WTC11 (cell line): ENCODE results near the gene KANTR.

Experiments
- CREM ChIP-seq: sonication (generic); formaldehyde crosslinking; IDR thresholded peaks from 2 replicates; pipeline ENCODE4 v1.8.1; 2022; ENCODE audit warnings: mild to moderate bottlenecking, missing genetic modification reagents, moderate library complexity
- ESRRA ChIP-seq: sonication (generic); formaldehyde crosslinking; IDR thresholded peaks from 2 replicates; pipeline ENCODE4 v1.8.1; 2022; ENCODE audit warnings: mild to moderate bottlenecking, missing genetic modification reagents, borderline replicate concordance
- SP1 ChIP-seq: sonication (generic); formaldehyde crosslinking; conservative IDR thresholded peaks from 2 replicates; pipeline ENCODE4 v1.8.1; 2022; ENCODE audit warnings: missing genetic modification reagents
- ZNF121 ChIP-seq: sonication (generic); formaldehyde crosslinking; IDR thresholded peaks from 2 replicates; pipeline ENCODE4 v1.8.0; 2023; ENCODE audit warnings: missing genetic modification reagents
- TF ChIP-seq, protein P1 (sequence below): fragments of 200-600 bp; IDR thresholded peaks from 2 replicates; pipeline ENCODE4 v1.8.0; 2022; ENCODE audit warnings: antibody characterized with exemption
- TF ChIP-seq, protein P2 (sequence below): sonication (generic); formaldehyde crosslinking; IDR thresholded peaks from 2 replicates; pipeline ENCODE4 v1.8.1; 2022; ENCODE audit warnings: low read depth, missing genetic modification reagents, borderline replicate concordance
- TF ChIP-seq, protein P3 (sequence below): fragments of 250-450 bp; sonication (Bioruptor Pico); IDR thresholded peaks from 2 replicates; pipeline ENCODE4 v2.1.2; 2022; ENCODE audit warnings: mild to moderate bottlenecking, moderate library complexity

DNA sequence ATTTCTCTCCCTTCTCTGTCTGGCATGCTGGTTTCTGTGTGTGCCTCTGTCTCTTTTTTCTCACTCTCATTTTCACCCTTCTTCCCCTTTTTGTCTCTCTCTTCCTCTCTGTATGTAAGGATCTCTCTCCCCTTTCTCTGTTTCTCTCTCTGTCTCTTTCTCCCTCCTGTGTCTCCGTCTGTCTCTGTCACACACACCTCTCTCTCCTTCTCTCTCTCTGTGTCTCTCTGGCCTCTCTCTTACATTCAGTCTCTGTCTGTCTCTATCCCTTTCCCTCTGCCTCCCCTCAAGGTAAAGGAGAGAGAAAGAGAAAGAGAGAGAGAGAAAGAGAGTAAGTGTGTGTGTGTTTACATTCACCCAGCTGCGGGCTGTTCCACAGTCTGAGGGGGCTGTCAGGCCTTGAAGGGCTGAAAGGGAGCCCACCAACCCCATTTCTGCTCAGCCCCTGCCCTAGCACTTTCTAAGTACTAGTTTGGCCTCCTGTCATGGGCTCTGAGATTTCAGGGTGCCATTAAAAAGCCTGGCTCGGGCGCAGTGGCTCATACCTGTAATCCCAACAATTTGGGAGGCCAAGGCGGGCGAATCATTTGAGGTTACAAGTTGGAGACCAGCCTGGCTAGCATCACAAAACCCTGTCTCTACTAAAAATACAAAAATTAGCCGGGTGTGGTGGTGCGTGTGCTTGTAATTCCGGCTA is 21.4 kb upstream of the KANTR start:
- TF ChIP-seq, protein P1, sequence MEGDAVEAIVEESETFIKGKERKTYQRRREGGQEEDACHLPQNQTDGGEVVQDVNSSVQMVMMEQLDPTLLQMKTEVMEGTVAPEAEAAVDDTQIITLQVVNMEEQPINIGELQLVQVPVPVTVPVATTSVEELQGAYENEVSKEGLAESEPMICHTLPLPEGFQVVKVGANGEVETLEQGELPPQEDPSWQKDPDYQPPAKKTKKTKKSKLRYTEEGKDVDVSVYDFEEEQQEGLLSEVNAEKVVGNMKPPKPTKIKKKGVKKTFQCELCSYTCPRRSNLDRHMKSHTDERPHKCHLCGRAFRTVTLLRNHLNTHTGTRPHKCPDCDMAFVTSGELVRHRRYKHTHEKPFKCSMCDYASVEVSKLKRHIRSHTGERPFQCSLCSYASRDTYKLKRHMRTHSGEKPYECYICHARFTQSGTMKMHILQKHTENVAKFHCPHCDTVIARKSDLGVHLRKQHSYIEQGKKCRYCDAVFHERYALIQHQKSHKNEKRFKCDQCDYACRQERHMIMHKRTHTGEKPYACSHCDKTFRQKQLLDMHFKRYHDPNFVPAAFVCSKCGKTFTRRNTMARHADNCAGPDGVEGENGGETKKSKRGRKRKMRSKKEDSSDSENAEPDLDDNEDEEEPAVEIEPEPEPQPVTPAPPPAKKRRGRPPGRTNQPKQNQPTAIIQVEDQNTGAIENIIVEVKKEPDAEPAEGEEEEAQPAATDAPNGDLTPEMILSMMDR, result no peak
- TF ChIP-seq ZNF121 (CRISPR knock-in tag), result no peak
- TF ChIP-seq, protein P2, sequence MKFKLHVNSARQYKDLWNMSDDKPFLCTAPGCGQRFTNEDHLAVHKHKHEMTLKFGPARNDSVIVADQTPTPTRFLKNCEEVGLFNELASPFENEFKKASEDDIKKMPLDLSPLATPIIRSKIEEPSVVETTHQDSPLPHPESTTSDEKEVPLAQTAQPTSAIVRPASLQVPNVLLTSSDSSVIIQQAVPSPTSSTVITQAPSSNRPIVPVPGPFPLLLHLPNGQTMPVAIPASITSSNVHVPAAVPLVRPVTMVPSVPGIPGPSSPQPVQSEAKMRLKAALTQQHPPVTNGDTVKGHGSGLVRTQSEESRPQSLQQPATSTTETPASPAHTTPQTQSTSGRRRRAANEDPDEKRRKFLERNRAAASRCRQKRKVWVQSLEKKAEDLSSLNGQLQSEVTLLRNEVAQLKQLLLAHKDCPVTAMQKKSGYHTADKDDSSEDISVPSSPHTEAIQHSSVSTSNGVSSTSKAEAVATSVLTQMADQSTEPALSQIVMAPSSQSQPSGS, result no peak
- TF ChIP-seq ESRRA (CRISPR knock-in tag), result no peak
- no peak for TF ChIP-seq SP1
- no peak for TF ChIP-seq CREM (CRISPR knock-in tag)
- TF ChIP-seq, protein P3, sequence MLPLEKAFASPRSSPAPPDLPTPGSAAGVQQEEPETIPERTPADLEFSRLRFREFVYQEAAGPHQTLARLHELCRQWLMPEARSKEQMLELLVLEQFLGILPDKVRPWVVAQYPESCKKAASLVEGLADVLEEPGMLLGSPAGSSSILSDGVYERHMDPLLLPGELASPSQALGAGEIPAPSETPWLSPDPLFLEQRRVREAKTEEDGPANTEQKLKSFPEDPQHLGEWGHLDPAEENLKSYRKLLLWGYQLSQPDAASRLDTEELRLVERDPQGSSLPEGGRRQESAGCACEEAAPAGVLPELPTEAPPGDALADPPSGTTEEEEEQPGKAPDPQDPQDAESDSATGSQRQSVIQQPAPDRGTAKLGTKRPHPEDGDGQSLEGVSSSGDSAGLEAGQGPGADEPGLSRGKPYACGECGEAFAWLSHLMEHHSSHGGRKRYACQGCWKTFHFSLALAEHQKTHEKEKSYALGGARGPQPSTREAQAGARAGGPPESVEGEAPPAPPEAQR, result no peak
